Neural crest cell (in vitro differentiated cells): Measurements from ENCODE around the gene PALMD. TPM values are rescaled to one million over a fixed set of nuclear protein-coding genes. Genes with fewer than 3 reads are reported as not detected.

Source experiments
- DNase-seq: peaks from one replicate; pipeline ENCODE4 v3.0.0; 2021; ENCODE audit warnings: low read depth, mixed read lengths, low spot score
- H3K27ac Mint-ChIP-seq: one replicate; pipeline ENCODE4 v1.8.0; 2021; ENCODE audit warnings: mild to moderate bottlenecking, mixed read lengths; ENCODE audit not compliant: unreplicated experiment
- H3K27me3 Mint-ChIP-seq: 2 replicates; pipeline ENCODE4 v1.8.0; 2021; ENCODE audit warnings: low read depth, mild to moderate bottlenecking, mixed read lengths
- H3K36me3 Mint-ChIP-seq: 2 replicates; pipeline ENCODE4 v1.8.0; 2021; ENCODE audit warnings: low read depth, mild to moderate bottlenecking, mixed read lengths
- H3K4me1 Mint-ChIP-seq: 2 replicates; pipeline ENCODE4 v1.8.0; 2021; ENCODE audit warnings: mixed read lengths
- H3K4me3 Mint-ChIP-seq: one replicate; pipeline ENCODE4 v1.8.0; 2021; ENCODE audit warnings: mild to moderate bottlenecking, mixed read lengths
- H3K9me3 Mint-ChIP-seq: 2 replicates; pipeline ENCODE4 v1.8.0; 2021; ENCODE audit warnings: mixed read lengths
- total RNA-seq: library from RNA; stranded (reverse); gene quantifications from 2 replicates; pipeline ENCODE4 v1.2.1, GENCODE V29; 2021
- TF ChIP-seq, protein P1 (sequence below): fragments of 200-600 bp; sonication (generic); conservative IDR thresholded peaks from 2 replicates; pipeline ENCODE4 v1.5.0; 2021; ENCODE audit warnings: antibody characterized with exemption, mild to moderate bottlenecking

PALMD gene
- total RNA-seq, 1 donor from 2014 or later: 0.21 TPM

DNA sequence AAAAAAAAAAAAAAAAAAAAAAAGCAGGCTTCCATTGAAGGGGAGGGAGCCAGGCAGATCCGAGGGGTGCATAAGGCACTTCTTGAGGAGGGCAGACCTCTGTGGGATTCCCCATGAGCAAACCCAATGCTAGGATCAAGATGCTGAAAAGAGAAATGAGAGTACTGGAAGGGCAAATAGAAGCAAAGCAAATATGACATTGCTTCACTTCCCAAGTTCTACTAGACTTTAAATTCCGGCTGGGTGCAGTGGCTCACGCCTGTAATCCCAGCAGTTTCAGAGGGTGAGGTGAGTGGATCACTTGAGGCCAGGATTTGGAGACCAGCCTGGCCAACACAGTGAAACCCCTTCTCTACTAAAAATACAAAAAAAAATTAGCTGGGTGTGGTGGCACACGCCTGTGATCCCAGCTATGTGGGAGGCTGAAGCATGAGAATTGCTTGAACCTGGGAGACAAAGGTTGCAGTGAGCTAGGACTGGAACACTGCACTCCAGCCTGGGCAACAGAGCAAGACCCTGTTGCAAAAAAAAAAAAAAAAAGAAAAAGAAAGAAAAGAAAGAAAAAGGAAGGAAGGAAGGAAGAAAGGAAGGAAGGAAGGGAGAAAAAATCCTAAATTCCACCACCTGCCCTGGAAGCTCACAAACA, 23.1 kb upstream of the PALMD start:
- Mint-ChIP-seq H3K4me1 (no peaks in the 10 kb centered on the region), H3K9me3 (peaks cover 3% of the 10 kb centered on the region), H3K4me3 (no peak overlapping the region), H3K27me3 (no peaks in the 10 kb centered on the region), H3K36me3 (no peaks in the 10 kb centered on the region), H3K27ac (no peak overlapping the region)
- DNase-seq: no peak
- TF ChIP-seq, protein P1, sequence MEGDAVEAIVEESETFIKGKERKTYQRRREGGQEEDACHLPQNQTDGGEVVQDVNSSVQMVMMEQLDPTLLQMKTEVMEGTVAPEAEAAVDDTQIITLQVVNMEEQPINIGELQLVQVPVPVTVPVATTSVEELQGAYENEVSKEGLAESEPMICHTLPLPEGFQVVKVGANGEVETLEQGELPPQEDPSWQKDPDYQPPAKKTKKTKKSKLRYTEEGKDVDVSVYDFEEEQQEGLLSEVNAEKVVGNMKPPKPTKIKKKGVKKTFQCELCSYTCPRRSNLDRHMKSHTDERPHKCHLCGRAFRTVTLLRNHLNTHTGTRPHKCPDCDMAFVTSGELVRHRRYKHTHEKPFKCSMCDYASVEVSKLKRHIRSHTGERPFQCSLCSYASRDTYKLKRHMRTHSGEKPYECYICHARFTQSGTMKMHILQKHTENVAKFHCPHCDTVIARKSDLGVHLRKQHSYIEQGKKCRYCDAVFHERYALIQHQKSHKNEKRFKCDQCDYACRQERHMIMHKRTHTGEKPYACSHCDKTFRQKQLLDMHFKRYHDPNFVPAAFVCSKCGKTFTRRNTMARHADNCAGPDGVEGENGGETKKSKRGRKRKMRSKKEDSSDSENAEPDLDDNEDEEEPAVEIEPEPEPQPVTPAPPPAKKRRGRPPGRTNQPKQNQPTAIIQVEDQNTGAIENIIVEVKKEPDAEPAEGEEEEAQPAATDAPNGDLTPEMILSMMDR: no peak

DNA sequence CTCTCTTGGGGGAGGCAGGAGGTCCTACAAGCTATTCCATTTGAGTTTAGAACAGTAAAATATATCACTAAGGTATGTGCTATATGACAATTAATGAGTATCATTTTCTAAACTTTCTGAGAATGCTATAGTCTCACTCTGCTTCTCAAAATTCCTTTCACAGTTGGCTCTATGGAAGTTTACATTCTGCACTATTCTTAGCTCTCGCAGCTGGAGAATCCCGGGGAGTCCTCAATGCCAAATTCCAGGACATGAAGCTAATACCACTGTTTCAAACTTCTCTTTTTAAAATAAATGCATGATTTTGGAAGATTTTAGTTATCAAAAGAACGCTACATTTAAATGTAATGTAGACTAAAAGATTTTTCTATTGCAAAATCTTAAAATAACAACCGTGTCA, 22.4 kb upstream of the PALMD start:
- Mint-ChIP-seq H3K27ac (no peak overlapping the region), H3K36me3 (no peaks in the 10 kb centered on the region), H3K4me1 (no peaks in the 10 kb centered on the region), H3K27me3 (no peaks in the 10 kb centered on the region), H3K9me3 (no peaks in the 10 kb centered on the region), H3K4me3 (no peak overlapping the region)
- TF ChIP-seq, protein P1: no peak
- no peak for DNase-seq

DNA sequence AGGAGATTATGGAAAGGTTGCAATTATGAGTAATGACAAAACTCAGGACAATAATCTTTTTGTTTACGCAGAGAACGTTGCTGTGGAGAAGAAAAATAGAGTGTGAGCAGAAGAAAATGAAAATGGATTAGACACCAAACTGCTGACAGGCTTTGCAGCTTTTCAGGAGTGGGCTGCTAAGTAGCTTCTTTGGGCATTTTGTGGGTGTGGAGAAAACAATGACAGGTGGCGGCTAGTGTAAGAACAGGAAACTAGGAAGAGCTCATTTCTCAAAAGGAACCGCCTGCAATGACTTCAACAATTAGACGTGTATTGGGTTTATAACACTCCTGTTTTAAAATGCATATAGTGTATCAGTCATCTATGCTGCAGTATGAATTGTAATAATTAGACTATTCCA, 18.3 kb upstream of the PALMD start:
- DNase-seq: no peak
- Mint-ChIP-seq H3K36me3 (no peaks in the 10 kb centered on the region), H3K4me3 (no peak overlapping the region), H3K27me3 (no peaks in the 10 kb centered on the region), H3K4me1 (no peaks in the 10 kb centered on the region), H3K27ac (no peak overlapping the region), H3K9me3 (no peaks in the 10 kb centered on the region)
- TF ChIP-seq, protein P1: no peak

DNA sequence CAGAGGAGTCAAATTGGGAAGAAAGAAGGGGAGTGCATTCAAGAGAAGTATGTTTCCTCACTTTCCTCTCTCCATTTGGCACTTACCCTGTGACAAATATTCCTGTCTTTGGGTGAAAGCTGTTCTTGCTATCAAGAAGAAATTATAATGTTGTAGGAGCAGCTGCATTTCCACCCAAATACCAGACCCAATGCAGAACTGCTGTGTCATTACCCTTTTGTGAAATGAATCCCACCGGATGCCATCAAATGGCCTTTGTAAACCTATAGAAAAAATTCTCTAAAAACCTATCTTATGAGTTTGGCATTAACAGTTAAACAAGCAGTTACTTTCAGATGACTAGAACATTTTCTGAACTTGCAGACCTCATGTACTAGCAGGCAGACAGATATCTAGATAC, 16.7 kb upstream of the PALMD start:
- TF ChIP-seq, protein P1: no peak
- Mint-ChIP-seq H3K27ac (no peak overlapping the region), H3K4me3 (no peak overlapping the region), H3K9me3 (no peaks in the 10 kb centered on the region), H3K36me3 (no peaks in the 10 kb centered on the region), H3K27me3 (no peaks in the 10 kb centered on the region), H3K4me1 (no peaks in the 10 kb centered on the region)
- DNase-seq: no peak

DNA sequence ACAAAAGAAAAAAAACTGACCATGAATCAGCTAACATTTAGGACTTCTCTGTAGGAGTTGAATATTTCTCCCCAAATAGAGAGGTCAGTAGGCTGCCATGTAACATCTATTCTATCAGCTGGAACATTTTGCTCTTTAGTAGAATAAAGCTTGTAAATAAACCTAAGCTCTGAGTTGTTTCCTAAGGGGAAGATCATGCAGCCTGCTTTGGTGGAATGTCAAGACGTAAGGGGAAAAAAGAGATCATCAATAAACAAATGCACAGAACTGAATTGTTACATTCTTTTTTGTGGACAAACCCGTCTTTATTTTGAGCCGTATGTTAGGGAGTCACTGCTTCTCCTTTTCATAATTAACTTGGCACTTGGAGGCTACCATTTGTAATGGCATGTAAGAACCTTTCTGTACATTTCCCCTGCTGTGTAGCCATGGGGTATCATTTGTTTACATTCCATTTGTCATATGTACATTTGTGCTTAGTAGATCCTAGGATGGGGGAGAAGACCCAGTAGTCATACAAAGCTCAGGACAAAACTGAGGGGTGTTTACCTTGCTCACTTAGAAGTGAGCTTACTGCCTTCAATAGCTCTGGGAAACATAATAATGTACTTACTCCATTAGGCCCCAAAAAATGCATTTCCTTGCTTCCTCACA, 10.8 kb upstream of the PALMD start:
- Mint-ChIP-seq H3K4me3 (no peak overlapping the region), H3K4me1 (peaks cover 11% of the 10 kb centered on the region), H3K27ac (no peak overlapping the region), H3K9me3 (no peaks in the 10 kb centered on the region), H3K27me3 (no peaks in the 10 kb centered on the region), H3K36me3 (no peaks in the 10 kb centered on the region)
- DNase-seq: no peak
- TF ChIP-seq, protein P1: no peak
